Caco-2 (cell line): ENCODE results near the gene MUC15. TPM values are rescaled to one million over a fixed set of nuclear protein-coding genes. Genes with fewer than 3 reads are reported as not detected.
A peak's percentile ranks its signal among the peaks of the same experiment; 100 is the strongest.

Experiments
- BruUV-seq: library from RNA; stranded (reverse); fragments of 400-500 nt; replicated peaks from 2 replicates; lab custom pipeline; 2021; lab: Mats Ljungman, UMichigan
- CTCF ChIA-PET: fragments of 300-600 bp; sonication (Branson Sonifier 250); formaldehyde crosslinking; loops from one replicate; lab custom pipeline; 2022; ENCODE audit warnings: antibody characterized with exemption; lab: Charles Lee
- POLR2A ChIA-PET: fragments of 300-600 bp; sonication (Branson Sonifier 250); formaldehyde crosslinking; loops from one replicate; lab custom pipeline; 2022; ENCODE audit warnings: antibody characterized with exemption; lab: Charles Lee
- DNase-seq, 2 experiments: peaks; one replicate each; pipeline versions ENCODE4 v3.0.0 to v3.0.0-alpha.2; 2020 to 2022
- H3K27me3 ChIP-seq: replicated peaks from 2 replicates; pipeline ENCODE4 v1.6.0; 2011; ENCODE audit warnings: low read length; ENCODE audit not compliant: control insufficient read depth, insufficient read depth
- H3K36me3 ChIP-seq: 2 replicates; pipeline ENCODE4 v1.5.1; 2011; ENCODE audit warnings: low read length; ENCODE audit not compliant: control insufficient read depth, insufficient read depth
- H3K4me1 ChIP-seq: fragments of 250-450 bp; sonication (Bioruptor Pico); 2 replicates; pipeline ENCODE4 v1.5.1; 2020; ENCODE audit warnings: mild to moderate bottlenecking
- H3K4me3 ChIP-seq: 2 replicates; pipeline ENCODE4 v1.5.1; 2011; ENCODE audit warnings: low read depth, mild to moderate bottlenecking, control low read depth, low read length
- H3K9me3 ChIP-seq: fragments of 250-450 bp; sonication (Bioruptor Pico); 2 replicates; pipeline ENCODE4 v1.5.1; 2020; ENCODE audit warnings: mild to moderate bottlenecking, moderate library complexity
- H3K27ac Mint-ChIP-seq: one replicate; pipeline ENCODE4 v1.8.0; 2022; ENCODE audit warnings: mixed read lengths; ENCODE audit not compliant: unreplicated experiment
- H3K27me3 Mint-ChIP-seq: one replicate; pipeline ENCODE4 v1.8.0; 2022; ENCODE audit warnings: mixed read lengths; ENCODE audit not compliant: insufficient read depth, unreplicated experiment
- H3K36me3 Mint-ChIP-seq: one replicate; pipeline ENCODE4 v1.8.0; 2022; ENCODE audit warnings: mild to moderate bottlenecking, mixed read lengths; ENCODE audit not compliant: insufficient read depth, unreplicated experiment
- H3K4me1 Mint-ChIP-seq: one replicate; pipeline ENCODE4 v1.8.0; 2022; ENCODE audit warnings: low read depth, mixed read lengths; ENCODE audit not compliant: unreplicated experiment
- H3K4me3 Mint-ChIP-seq: one replicate; pipeline ENCODE4 v1.8.0; 2022; ENCODE audit warnings: mild to moderate bottlenecking, moderate library complexity, mixed read lengths; ENCODE audit not compliant: unreplicated experiment
- H3K9me3 Mint-ChIP-seq: one replicate; pipeline ENCODE4 v1.8.0; 2022; ENCODE audit warnings: mixed read lengths; ENCODE audit not compliant: unreplicated experiment
- CTCF ChIP-seq, 2 experiments: fragments of 200-600 bp in 1 of 2; IDR thresholded peaks; 1 replicate in 1 of 2; 2 replicates in 1 of 2; pipeline versions ENCODE4 v1.5.1 to v1.8.0; 2011 to 2022; ENCODE audit warnings: antibody characterized with exemption in 1 of 2, control low read depth in 1 of 2, inconsistent platforms in 1 of 2, low read depth in 1 of 2, low read length in 1 of 2, mild to moderate bottlenecking in 1 of 2, moderate library complexity in 1 of 2; ENCODE audit not compliant: insufficient read depth in 1 of 2, severe bottlenecking in 1 of 2, unreplicated experiment in 1 of 2
- intact Hi-C: fragments of 100-400 bp; cut with micrococcal nuclease; formaldehyde crosslinking; loops from one replicate; pipeline ENCODE4 v1.10.0; 2022; ENCODE audit not compliant: unreplicated experiment
- total RNA-seq: library from RNA; stranded (reverse); gene quantifications from 2 replicates; pipeline ENCODE4 v1.2.3, GENCODE V29; 2022

Gene MUC15
- total RNA-seq, 1 experiment from 2014 or later = 0.70 TPM

GRCh38 chr11:26551186-26551801 is 20.8 kb downstream of the MUC15 start:
- ChIA-PET CTCF (no interaction called here), POLR2A (no interaction called here)
- Mint-ChIP-seq H3K4me1 (no peaks in the 10 kb centered on the region), H3K36me3 (no peaks in the 10 kb centered on the region), H3K27ac (no peak overlapping the region), H3K9me3 (no peaks in the 10 kb centered on the region), H3K4me3 (no peak overlapping the region), H3K27me3 (peaks cover 5% of the 10 kb centered on the region)
- Histone ChIP-seq H3K27me3 (no peaks in the 10 kb centered on the region), H3K4me1 (no peaks in the 10 kb centered on the region), H3K9me3 (no peaks in the 10 kb centered on the region), H3K4me3 (no peak overlapping the region), H3K36me3 (no peaks in the 10 kb centered on the region)
- intact Hi-C loops = loop anchor here (1.0 kb wide), 1 partner anchor 254 kb away; no protein-coding TSS in a partner anchor
- no peak for DNase-seq
- BruUV-seq = no TSS peak
- TF ChIP-seq CTCF (IDR thresholded peaks at IDR 0.05; ENCODE audit: insufficient read depth in 1 of 2, low read depth in 1 of 2, low read length in 1 of 2, severe bottlenecking in 1 of 2, unreplicated experiment in 1 of 2) = peak; percentile 31 to 43

- POLR2A ChIA-PET = no interaction called here
- H3K9me3 Mint-ChIP-seq = no peaks in the 10 kb centered on the region
These were observed 22.0 kb downstream of the MUC15 start for GRCh38 chr11:26550022-26550421.

GRCh38 chr11:26549176-26549575 is 22.9 kb downstream of the MUC15 start:
- H3K36me3 ChIP-seq = no peaks in the 10 kb centered on the region
- no peak overlapping the region for H3K4me3 ChIP-seq
- no peaks in the 10 kb centered on the region for H3K36me3 Mint-ChIP-seq
- H3K4me1 Mint-ChIP-seq = no peaks in the 10 kb centered on the region
- intact Hi-C loops = no loop called here
- H3K9me3 ChIP-seq = no peaks in the 10 kb centered on the region
- H3K4me3 Mint-ChIP-seq = no peak overlapping the region
- H3K27me3 ChIP-seq = no peaks in the 10 kb centered on the region; the same call in 1 of the 2 replicates
- no peak for DNase-seq
- H3K9me3 Mint-ChIP-seq = no peaks in the 10 kb centered on the region
- POLR2A ChIA-PET = no interaction called here
- CTCF ChIA-PET = no interaction called here
- TF ChIP-seq CTCF (IDR thresholded peaks at IDR 0.05; ENCODE audit: insufficient read depth in 1 of 2, low read depth in 1 of 2, low read length in 1 of 2, severe bottlenecking in 1 of 2, unreplicated experiment in 1 of 2) = no peak
- H3K4me1 ChIP-seq = no peaks in the 10 kb centered on the region
- H3K27ac Mint-ChIP-seq = no peak overlapping the region
- BruUV-seq = no TSS peak
- peaks cover 5% of the 10 kb centered on the region for H3K27me3 Mint-ChIP-seq

More at GRCh38 chr11:26550022-26550421, 22.0 kb downstream of the MUC15 start:
- no peak for DNase-seq
- peaks cover 5% of the 10 kb centered on the region for H3K27me3 Mint-ChIP-seq
- Histone ChIP-seq H3K36me3 (no peaks in the 10 kb centered on the region), H3K9me3 (no peaks in the 10 kb centered on the region), H3K4me1 (no peaks in the 10 kb centered on the region), H3K27me3 (no peaks in the 10 kb centered on the region; the same call in 1 of the 2 replicates), H3K4me3 (no peak overlapping the region)
- H3K27ac Mint-ChIP-seq = no peak overlapping the region
- CTCF ChIA-PET = no interaction called here
- intact Hi-C loops = no loop called here
- H3K4me3 Mint-ChIP-seq = no peak overlapping the region
- no peaks in the 10 kb centered on the region for H3K36me3 Mint-ChIP-seq
- BruUV-seq = no TSS peak
- H3K4me1 Mint-ChIP-seq = no peaks in the 10 kb centered on the region
- no peak for TF ChIP-seq CTCF (IDR thresholded peaks at IDR 0.05; ENCODE audit: insufficient read depth in 1 of 2, low read depth in 1 of 2, low read length in 1 of 2, severe bottlenecking in 1 of 2, unreplicated experiment in 1 of 2)
